Fibroblast of lung (primary cell): ENCODE measurements around the gene CACNA1A. TPM values are rescaled to one million over a fixed set of nuclear protein-coding genes. Genes with fewer than 3 reads are reported as not detected.

Experiments used
- DNase-seq, 2 donors: peaks; one replicate each; pipeline versions ENCODE4 v3.0.0 to v3.0.0-alpha.2; 2010; ENCODE audit warnings: low read depth in 2 of 2
- H2AFZ ChIP-seq: 2 replicates; pipeline ENCODE4 v1.5.1; 2012; ENCODE audit warnings: low read length, control low read depth, inconsistent platforms
- H3K27ac ChIP-seq: 2 replicates; pipeline ENCODE4 v1.5.1; 2011; ENCODE audit warnings: low read length, control low read depth; ENCODE audit not compliant: insufficient read depth
- H3K27me3 ChIP-seq: 2 replicates; pipeline ENCODE4 v1.5.1; 2011; ENCODE audit warnings: mild to moderate bottlenecking, low read length; ENCODE audit not compliant: control insufficient read depth, insufficient read depth
- H3K36me3 ChIP-seq: 2 replicates; pipeline ENCODE4 v1.5.1; 2011; ENCODE audit warnings: low read length; ENCODE audit not compliant: control insufficient read depth, insufficient read depth
- H3K4me1 ChIP-seq: 2 replicates; pipeline ENCODE4 v1.5.1; 2011; ENCODE audit warnings: low read length; ENCODE audit not compliant: control insufficient read depth, insufficient read depth; ENCODE audit errors: extremely low read depth
- H3K4me2 ChIP-seq: 2 replicates; pipeline ENCODE4 v1.5.1; 2011; ENCODE audit warnings: low read length, control low read depth; ENCODE audit not compliant: insufficient read depth; ENCODE audit errors: extremely low read depth
- H3K4me3 ChIP-seq, 4 experiments: fragments of 200-600 bp in 1 of 4; sonication (generic) in 1 of 4; replicated peaks in 1 of 4; 2 replicates each; pipeline ENCODE4 v1.5.1; 2011 to 2016; ENCODE audit warnings: low read length in 4 of 4, low read depth in 3 of 4, mild to moderate bottlenecking in 3 of 4, control low read depth in 2 of 4, inconsistent platforms in 1 of 4, mixed read lengths in 1 of 4; ENCODE audit not compliant: insufficient read depth in 1 of 4; ENCODE audit errors: control extremely low read depth in 1 of 4
- H3K79me2 ChIP-seq: 2 replicates; pipeline ENCODE4 v1.5.1; 2012; ENCODE audit warnings: mild to moderate bottlenecking, low read length, inconsistent platforms; ENCODE audit not compliant: control insufficient read depth, insufficient read depth
- H3K9ac ChIP-seq: 2 replicates; pipeline ENCODE4 v1.5.1; 2011; ENCODE audit warnings: mild to moderate bottlenecking, low read length, control low read depth; ENCODE audit not compliant: insufficient read depth
- H3K9me3 ChIP-seq: 2 replicates; pipeline ENCODE4 v1.5.1; 2012; ENCODE audit warnings: low read depth, low read length; ENCODE audit not compliant: control insufficient read depth, insufficient read depth
- H4K20me1 ChIP-seq: 2 replicates; pipeline ENCODE4 v1.5.1; 2011; ENCODE audit warnings: low read length; ENCODE audit not compliant: control insufficient read depth, insufficient read depth; ENCODE audit errors: extremely low read depth
- CTCF ChIP-seq, 2 donors: IDR thresholded peaks in 1 of 2; conservative IDR thresholded peaks in 1 of 2; 1 replicate in 1 of 2; 2 replicates in 1 of 2; pipeline ENCODE4 v1.5.1; 2011 to 2012; ENCODE audit warnings: low read length in 2 of 2, control low read depth in 1 of 2, inconsistent platforms in 1 of 2, low read depth in 1 of 2, mild to moderate bottlenecking in 1 of 2
- EZH2 ChIP-seq: IDR thresholded peaks from 2 replicates; pipeline ENCODE4 v1.5.1; 2012; ENCODE audit warnings: low read length, control low read depth, mild to moderate bottlenecking; ENCODE audit errors: missing control alignments
- polyA plus RNA-seq, 2 donors: library from polyadenylated mRNA; depleted of rRNA in 1 of 2; stranded (reverse) in 1 of 2; unstranded in 1 of 2; fragments of >200 nt; gene quantifications; 2 replicates each; pipeline ENCODE4 v1.2.1, GENCODE V29; 2011 to 2012; ENCODE audit warnings: missing spikeins in 1 of 2
- total RNA-seq: library from RNA; depleted of rRNA; stranded (reverse); fragments of >200 nt; gene quantifications from 2 replicates; pipeline ENCODE4 v1.2.1, GENCODE V29; 2014

The CACNA1A gene
- total and polyA plus RNA-seq, 2 donors (not counting 1 experiment from before 2014, with no cell fraction given): 0.96 to 9.7 TPM

GRCh38 chr19:13401388-13401787 lies 104.9 kb downstream of the CACNA1A start:
- no peak overlapping the region for H3K27ac ChIP-seq
- TF ChIP-seq EZH2 (no peak), CTCF (conservative IDR thresholded peaks at IDR 0.05 in 1 of 2, IDR thresholded peaks at IDR 0.05 in 1 of 2; ENCODE audit: low read depth in 1 of 2, low read length in 2 of 2) (no peak)

GRCh38 chr19:13400296-13400695 lies 106.0 kb downstream of the CACNA1A start:
- H3K9me3 ChIP-seq: no peaks in the 10 kb centered on the region
- no peaks in the 10 kb centered on the region for H3K79me2 ChIP-seq
- H3K4me2 ChIP-seq: no peak overlapping the region
- no peak overlapping the region for H3K4me3 ChIP-seq
- TF ChIP-seq EZH2: no peak
- no peak for TF ChIP-seq CTCF (conservative IDR thresholded peaks at IDR 0.05 in 1 of 2, IDR thresholded peaks at IDR 0.05 in 1 of 2; ENCODE audit: low read depth in 1 of 2, low read length in 2 of 2)
- no peak overlapping the region for H3K9ac ChIP-seq
- no peak for DNase-seq
- no peaks in the 10 kb centered on the region for H3K27me3 ChIP-seq
- H3K36me3 ChIP-seq: no peaks in the 10 kb centered on the region
- no peak overlapping the region for H3K27ac ChIP-seq
- no peaks in the 10 kb centered on the region for H4K20me1 ChIP-seq
- H2AFZ ChIP-seq: no peak overlapping the region
- H3K4me1 ChIP-seq: peaks cover 19% of the 10 kb centered on the region

More at GRCh38 chr19:13401388-13401787, 104.9 kb downstream of the CACNA1A start:
- peak; percentile 12 to 60 for DNase-seq
- no peaks in the 10 kb centered on the region for H3K27me3 ChIP-seq
- H3K79me2 ChIP-seq: no peaks in the 10 kb centered on the region
- H4K20me1 ChIP-seq: no peaks in the 10 kb centered on the region
- no peak overlapping the region for H2AFZ ChIP-seq
- H3K9me3 ChIP-seq: no peaks in the 10 kb centered on the region
- no peak overlapping the region for H3K4me2 ChIP-seq
- H3K9ac ChIP-seq: no peak overlapping the region
- H3K4me1 ChIP-seq: peaks cover 17% of the 10 kb centered on the region
- H3K4me3 ChIP-seq: no peak overlapping the region
- no peaks in the 10 kb centered on the region for H3K36me3 ChIP-seq

GRCh38 chr19:13399746-13400145 lies 106.5 kb downstream of the CACNA1A start:
- Histone ChIP-seq H4K20me1 (no peaks in the 10 kb centered on the region), H3K9me3 (no peaks in the 10 kb centered on the region), H3K4me2 (peak overlapping the region; percentile 92), H3K27me3 (no peaks in the 10 kb centered on the region), H3K4me1 (peaks cover 19% of the 10 kb centered on the region), H3K9ac (no peak overlapping the region), H3K4me3 (no peak overlapping the region), H2AFZ (peak overlapping the region; percentile 34), H3K79me2 (no peaks in the 10 kb centered on the region), H3K27ac (peak overlapping the region; percentile 88), H3K36me3 (no peaks in the 10 kb centered on the region)
- DNase-seq: no peak
- no peak for TF ChIP-seq CTCF (conservative IDR thresholded peaks at IDR 0.05 in 1 of 2, IDR thresholded peaks at IDR 0.05 in 1 of 2; ENCODE audit: low read depth in 1 of 2, low read length in 2 of 2)
